Stimulated activated CD8-positive, alpha-beta memory T cell treated with anti-CD3 and anti-CD28 coated beads, Interleukin-4, amount 100 ng/mL, for 24 hours (primary cell): ENCODE measurements around the gene APOL2.
"Not testable (repeated sequence)": the region's sequence is repeated elsewhere in the genome, so short reads cannot be mapped to it uniquely, and the experiment has no call there.

Experiments
- DNase-seq: peaks from one replicate; pipeline ENCODE4 v3.0.0-alpha.2; 2020; ENCODE audit warnings: low read depth

The APOL2 gene

DNA sequence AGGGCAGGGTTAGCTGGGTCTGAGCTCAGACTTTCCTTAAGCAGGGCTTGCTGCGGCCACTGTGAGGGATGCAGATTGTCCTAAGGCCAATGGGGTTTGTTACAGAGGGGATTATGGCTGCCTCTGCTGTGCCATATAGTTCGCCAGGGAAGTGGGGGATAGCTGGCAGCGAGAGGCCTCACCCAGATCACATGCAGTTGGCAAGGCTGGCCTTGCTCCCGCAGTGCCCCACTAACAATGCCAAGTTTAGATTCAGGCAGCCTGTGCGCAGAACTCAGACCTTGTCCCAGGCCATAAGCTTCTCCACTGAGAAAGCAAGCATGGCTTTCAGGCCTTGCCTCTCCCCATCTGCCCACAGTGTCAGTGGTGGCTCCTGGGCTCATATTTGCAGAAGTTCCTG, 4.7 kb upstream of the APOL2 start:
- no peak for DNase-seq

DNA sequence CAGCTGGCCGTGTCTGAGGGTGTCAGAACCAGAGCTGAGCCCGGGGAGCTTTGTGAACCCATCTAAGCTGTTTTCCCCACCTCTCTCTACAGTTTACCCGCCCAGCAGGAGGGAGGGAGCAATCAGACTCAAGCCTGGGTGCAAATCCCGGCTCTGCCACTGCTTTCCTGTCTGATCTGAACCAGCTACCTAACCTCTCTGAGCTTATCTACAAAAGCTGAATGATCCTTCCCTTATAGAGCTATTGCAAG, 252 bp downstream of the APOL2 start:
- no peak for DNase-seq

DNA sequence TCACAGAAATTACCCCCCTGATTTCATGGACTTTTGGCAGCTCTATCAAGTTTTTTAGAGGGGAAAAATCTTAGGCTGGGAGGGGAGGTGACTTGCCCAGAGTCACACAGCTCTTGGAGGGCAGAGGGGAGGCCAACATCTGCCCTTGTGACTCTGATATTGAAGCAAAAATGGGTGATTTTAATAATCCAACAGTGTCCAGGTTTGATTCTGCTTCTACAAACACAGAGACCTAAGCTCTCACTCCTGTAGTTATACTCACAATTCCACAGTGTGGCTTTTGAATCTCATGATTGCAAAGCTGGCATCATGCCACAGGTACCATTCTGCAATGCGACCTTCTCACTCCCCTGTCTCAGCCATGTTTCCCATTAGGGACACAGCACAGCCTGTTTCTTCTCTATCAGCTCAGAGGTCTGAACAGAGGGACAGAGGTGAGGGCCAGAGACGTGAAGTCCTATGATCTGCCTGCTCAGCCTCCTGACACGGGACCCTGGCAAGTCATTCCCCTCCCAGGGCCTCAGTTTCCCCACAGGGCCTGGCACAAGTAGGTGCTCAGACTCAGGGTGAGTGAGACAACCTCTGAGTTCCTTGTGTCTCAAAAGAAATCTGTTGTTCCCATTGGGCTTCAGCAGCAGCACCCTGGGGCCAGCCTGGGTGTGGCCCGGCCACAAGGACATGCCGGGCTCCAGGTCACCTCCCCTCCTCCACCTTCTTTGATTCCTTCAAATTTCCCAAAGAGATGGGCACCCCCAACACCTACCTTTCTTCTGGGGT, 766 bp downstream of the APOL2 start:
- no peak for DNase-seq

DNA sequence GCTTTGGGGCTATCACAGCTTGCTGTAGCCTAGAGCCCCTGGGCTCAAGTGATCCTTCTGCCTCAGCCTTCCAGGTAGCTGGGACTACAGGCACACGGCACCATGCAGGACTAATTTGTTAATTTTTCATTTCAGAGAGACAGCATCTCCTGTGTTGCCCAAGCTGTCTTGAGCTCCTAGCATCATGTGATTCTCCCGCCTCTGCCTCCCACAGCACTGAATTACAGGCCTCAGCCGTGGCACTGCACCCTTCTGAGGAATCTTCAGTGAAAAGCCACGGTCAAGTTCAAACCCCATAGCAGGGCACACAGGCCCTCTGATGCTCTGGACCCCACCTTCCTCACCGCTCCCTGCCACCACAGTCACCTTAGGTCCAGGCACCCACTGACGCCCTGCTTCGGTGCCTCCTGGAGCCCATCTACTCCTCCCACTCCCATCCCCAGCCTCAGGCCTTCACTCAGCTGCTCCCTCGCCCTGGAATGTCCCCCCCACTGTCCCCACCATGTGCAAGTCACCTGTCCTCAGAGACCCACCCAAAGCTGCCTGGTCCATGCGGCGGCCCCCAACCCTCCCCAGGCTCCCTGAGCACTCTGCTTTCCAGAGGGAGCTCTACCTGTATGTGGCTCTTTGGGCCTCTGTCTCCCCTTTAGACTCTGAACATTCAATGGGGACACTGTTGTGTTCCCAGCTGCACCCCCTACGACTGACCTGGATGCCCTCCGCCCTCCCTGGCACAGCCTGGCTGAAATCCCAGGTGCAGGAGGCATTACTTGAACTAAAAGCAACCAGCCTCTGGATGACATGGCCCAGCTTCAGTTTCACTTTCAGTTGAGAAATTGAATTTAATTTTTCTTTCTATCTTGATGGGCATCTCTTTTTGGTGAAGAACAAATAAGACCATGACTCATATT, 1.6 kb downstream of the APOL2 start:
- no peak for DNase-seq

DNA sequence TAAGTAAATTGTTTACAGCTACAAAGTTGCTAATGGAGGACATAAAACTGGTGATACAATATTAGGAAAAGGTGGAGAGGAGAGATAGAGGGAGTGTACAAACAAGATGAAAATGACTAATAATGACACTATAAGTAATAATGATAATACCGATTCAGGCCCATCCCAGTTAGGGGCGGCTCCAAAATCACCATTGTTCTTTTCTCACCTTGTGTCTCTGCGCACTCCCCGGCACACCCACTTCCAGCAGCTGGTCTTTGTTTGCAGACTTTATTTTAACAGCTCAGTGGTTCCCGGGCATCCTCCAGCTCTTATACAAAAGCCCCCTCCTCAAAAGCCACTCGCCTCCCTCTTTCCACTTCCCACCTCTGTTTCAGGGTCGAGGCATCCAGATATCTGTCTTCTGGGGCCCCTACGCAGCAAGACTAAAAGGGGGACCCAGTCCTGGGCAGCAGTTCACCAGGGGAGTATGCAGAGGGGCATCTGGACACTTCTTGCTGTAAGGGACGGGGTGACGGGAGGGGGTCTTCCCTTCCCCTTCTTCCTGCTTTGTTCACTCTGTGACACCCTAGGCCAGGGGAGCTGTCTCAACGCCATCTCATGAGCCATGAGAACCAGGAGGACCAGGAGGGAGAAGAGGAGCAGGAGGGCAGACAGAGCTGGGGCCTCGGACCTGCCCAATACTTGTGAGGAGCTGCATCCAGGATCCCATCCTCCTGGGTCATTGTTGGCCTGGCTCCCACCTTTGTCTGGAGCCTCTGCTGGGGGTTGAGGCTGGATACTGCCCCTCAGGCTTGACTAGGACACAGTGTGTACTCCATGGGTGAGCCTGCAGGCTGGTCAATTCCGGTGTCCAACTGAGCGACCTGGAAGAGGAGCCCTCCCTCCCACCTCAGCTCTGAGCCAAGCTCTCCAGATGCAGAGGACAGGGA, 2.7 kb downstream of the APOL2 start:
- DNase-seq, result no peak

DNA sequence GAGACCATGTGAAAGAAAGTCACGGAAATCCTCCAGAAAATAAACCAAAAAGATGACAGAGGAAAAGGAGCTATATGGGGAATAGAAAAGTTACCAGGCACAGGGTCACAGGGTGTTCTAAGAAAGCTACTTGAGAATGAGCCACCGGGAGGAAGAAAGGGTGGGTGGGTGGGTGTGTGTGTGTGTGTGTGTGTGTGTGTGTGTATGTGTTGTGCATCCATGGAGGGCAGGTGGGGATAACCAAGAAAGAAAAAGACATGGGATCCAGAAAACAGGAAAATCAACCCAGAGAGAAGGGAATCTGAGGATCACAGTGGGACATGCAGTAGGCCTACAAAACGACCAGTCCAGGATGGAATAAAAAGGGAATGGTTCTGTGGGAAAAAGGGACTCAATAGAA, 3.7 kb downstream of the APOL2 start:
- no peak for DNase-seq

DNA sequence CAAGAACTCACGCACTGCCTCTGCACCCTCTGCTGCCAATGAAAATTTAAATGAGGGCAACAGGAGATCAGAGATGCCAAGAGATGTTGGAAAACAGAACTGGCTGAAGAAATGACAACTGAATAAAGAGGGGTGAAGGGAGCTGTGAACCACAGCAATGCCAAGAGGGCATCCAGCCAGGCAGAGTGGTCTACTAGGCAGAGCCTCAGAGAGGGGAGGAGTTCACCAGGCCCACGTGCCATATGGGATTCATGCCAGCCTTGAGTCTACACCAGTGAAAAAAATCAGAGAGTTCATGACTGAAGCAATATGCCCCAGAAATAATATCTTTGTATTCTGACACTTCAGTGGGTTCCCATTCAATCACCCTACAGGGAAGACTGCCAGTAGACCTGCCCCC, 4.4 kb downstream of the APOL2 start:
- no peak for DNase-seq

DNA sequence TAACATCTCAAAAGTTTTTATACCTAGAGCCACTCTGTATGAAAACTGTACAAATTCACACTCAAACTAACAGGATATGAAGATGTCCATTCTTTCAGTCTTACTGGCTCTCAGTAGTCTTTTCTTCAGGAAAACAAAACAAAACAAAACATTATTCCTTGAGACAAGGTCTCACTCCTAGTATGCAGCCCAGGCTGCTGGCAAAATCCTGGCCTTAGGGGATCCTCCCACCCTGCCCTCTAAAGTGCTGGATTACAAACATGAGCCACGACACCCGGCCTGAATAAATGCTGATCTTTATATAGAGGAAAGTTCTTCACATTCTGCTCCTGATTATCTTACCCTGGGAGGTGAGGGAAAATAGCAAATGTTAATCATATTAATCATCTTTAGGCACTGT, 5.1 kb downstream of the APOL2 start:
- no peak for DNase-seq

DNA sequence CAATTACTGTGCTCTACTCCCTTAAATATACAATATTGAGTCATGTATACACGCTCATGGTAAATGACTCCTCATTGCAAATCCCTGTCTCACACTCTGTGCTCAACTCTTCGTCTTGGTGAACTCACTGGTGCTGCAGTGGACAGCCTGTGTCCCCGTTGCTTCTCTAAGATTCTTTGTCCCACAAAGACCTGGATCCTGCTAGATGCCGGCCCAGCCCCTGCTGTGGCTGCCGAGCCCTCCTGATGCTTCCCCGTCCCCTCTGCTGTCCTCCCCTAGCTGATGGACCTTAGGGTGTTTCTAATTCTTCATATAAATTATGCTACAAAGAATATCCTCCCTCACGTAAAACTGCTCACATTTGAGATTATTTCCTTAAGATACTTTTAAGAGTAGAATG, 5.5 kb downstream of the APOL2 start:
- no peak for DNase-seq

DNA sequence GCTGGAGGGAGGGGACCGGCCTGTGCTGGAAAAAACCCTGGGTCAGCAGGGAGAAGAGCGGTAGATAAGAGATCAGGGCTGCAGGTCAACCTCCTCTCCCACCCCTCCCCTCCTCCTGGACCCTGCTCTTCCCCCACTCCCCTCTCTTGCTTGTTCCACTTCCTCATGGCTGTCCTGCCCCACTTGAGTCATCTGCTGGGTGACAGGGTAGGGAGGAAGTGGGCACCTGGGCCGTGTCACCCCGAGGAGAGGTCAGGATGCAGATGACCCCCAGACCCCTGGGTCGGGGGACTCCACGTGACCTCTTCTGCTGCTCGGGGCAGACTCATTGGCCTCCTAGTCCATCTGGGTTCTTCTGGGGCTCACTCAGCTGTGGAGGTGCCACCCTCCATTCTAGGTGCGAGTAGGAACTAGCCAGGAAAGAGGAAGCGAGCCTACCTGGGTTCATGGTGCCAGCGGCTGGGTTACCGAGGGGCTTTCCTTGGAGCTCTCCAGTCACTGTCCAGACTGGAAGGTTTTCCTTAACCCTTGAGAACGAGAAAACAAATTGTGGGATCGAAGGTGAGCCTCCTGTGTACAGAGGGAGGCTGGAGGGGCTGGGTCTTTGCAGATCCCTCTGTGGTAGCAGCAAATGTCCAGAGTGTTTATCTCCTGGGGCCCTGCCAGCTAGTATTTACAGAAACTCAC, 6.5 kb downstream of the APOL2 start:
- no peak for DNase-seq

DNA sequence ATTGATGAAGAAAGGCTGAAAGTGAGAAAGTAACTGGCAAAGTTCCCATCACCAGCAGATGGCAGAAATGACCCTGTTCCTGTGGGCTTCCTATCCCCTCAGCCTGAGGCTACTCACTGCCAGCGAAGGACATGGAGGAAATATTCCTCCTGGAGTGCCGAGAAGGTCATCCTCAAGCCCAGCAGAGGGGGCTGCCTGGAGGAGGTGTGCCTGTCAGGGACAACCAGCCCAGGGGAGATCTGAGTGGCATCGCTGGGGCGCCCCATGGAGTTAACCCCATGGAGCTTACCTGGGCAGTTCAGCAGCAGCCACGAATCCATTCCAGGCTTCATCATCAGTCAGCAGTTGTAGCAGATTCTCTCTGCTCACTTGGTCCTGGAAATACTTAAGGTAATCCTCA, 8.3 kb downstream of the APOL2 start:
- not testable (repeated sequence) for DNase-seq

DNA sequence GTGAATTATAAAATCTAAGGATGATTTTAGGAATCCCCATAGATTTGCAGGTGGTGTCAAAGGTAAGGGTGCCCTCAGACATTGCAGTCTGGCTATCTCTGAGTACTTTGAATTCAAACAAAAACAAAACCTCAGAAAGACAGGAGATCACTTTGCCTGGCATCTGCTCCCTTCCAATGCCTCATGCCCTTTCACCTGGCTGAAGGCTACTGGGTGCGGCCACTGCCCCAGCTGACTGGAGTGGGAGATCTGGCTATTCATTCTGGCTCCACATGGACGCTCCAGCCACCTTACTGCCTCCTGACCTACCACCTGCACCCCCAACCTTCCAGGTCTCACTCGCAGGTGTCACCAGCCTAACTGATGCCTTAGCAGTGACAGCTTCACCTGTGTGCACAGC, 9.7 kb downstream of the APOL2 start:
- not testable (repeated sequence) for DNase-seq

DNA sequence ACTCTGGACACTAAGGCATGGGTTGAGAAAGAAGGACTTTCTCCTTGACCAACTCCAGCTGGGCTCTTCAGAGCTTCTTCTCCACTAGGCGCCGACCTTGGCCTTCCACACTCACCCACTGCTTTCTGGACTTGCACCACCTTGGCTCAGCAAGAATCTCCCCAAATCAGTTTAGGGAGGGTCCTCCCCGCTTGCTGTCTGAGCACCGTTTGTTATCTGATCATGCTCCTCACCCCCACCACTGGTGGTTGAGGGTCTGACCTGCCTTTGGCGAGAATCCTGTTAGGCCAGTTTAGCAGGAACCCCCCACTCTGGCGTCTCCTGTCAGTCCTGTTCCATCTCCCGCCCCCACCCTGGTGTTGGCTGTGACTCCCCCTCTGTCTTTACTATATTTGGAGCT, 10.4 kb downstream of the APOL2 start:
- DNase-seq, result no peak

DNA sequence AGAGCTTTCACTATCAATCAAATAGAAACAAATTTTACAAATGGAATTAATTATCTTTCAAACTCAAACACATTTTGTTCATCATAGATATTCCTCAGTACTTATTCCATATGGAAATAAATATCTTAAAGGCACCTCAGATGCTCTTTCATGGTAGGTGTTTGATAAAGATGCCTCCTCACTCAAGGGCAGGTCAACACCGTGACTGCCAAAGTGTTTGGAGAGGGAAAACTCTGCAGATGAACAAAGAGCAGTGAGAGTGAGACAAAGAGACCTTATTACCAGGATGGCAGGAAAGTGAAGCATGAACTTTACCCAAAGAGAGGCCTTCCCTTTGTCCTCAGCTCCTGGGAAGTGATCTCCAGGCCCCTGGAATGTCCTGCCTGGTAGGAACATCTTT, 11.0 kb downstream of the APOL2 start:
- not testable (repeated sequence) for DNase-seq

DNA sequence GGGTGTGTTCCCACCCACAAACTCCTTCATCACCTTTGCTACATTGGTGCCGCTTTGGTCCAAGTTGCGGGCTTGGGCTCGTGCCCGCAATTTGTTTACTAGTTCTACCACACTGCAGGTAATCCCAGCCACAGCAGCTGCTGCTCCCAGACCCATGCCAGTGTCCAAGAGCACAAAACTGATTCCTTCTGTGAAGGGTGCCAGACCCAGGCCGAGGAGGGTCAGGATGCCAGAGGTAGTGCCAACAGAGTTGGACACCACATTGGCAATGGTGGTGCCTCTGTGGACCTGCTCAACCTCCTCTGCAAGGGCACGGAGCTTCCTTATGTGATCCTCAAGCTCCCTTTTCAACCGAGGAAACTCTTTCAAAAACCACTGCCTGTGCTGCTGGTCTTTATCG, 11.5 kb downstream of the APOL2 start:
- no peak for DNase-seq

DNA sequence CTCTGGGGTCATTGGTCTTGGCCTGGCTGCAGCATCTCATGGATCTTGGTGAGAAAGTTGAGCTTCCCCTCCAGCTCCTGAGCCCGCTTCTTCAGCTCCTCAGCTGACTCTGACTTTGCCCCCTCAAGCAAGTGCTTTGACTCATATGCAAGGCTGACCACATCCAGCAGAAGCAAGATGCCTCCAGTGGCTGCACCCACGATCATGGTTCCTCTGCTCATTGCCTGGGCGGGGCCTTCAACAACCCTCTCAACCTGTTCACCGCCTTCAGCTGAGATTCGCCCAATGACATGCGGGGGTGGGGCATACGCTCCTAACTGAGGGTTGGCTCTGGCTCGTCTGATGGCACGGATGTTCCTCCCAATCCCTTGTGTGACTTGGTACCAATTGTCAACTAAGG, 11.9 kb downstream of the APOL2 start:
- DNase-seq, result no peak

DNA sequence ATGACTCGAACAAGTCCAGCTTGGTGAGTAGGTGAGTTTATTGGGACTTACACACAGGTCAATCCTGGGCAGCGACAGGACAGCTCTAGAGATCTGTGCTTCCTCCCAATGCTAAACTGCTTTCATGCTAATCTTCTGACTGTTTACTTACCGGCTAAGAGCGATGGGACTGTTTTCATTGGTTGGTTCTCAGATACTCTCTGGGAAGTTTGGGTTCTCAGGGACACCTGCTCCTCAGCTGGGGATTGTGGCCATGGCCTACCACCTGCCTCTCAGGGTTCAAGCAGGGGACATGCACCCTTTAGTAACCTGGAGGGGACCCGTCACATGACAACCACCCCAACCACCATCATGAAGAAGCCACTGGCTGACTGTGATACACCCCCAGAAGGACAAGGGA, 13.1 kb downstream of the APOL2 start:
- DNase-seq, result no peak

DNA sequence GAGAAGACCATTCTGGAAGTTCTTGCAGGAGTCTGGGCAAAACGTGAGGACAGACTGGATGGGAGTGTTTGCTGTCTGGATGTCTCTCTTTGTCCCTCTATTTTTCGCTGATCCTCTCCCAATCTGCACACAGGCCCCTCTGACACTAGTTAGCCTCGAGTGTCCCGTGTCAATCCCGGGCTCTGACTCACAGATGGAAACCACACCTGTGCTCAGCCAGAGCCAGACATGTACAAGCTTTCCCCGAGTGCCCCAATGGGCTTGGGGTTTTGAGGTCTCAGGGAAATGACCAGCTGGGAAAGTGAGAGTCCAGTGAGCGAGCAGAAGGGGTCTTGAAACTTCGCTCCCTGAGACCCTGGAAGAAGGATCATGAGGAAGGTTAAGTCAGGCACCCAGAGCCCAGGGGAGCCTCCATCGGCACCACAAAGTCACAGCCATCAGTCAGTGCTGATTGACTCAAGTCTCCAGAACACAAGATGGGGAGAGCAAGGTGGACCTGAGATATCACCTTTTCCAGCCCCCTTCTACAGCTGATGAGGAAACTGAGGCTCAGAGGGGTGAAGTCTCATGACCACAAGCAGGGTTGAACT, 13.9 kb downstream of the APOL2 start:
- DNase-seq, result no peak

DNA sequence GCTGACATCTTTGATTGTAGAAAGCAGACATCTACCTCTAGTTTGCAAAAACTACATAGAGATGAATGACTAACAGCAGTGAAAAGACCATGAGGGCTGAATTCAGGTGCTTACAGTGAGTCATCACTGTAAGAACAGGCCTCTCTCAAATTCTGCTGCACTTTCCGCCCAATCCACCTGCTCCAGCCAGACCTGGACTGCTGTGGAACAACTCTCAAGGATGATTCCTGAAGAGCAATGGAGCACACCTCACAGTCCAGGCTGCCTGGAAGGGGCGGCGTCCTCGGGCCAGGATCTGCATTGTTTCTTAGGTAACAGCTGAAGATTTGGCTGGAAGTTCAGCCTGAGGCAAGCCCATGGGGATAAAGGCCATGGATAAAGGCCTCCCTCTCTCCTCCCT, 15.1 kb downstream of the APOL2 start:
- DNase-seq, result no peak

DNA sequence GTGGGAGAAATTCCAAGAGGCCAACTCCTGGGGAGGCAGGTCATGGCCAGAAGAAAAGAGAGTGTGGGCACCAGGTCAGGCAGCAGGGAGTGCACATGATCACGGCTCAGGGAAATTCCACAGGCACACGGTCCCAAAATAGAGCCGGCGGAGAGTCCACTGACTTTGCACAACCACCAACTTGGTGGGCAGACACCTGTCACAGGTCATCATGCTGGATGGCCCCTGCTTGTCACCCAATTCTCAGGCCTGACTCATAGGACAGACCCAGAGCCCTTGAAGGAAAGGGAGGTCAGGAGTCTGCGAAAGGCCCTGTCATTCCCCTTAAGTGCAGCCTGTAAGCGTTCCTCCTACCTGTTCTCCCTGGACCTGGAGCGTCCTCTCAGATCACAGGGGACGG, 15.8 kb downstream of the APOL2 start:
- no peak for DNase-seq

DNA sequence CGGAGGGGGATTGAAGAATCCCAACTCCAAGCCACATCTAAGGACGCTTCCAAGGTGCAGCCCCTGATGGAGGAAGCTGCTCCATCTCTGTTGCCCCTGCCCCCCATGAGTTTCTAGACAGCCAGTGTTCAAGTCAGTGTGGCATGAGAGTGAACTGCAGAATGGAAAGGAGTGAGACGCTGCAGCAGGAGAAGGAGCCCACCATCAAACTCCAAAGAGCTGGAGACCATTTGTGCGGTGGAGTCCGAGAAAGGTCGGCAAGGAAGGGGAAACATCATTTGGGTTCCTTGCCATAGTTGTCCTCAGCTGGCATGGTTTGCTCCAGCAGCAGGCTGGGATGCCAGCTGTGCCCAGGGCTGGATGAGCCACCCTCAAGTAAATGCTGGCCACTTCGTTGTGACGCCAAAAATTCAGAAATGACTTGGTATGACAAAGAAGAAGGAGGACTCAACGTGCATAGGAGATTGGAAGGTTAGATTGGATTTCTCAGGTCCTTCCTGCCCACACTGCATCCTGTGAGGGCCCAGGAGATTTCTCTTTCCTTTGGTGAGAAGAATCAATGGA, 16.4 kb downstream of the APOL2 start:
- no peak for DNase-seq
